Testis (tissue), 2 donors: ENCODE measurements around the gene BBS5.
"Not testable (repeated sequence)": the region's sequence is repeated elsewhere in the genome, so short reads cannot be mapped to it uniquely, and the experiment has no call there.

Source experiments
- POLR2A ChIP-seq: fragments of 450-650 bp; IDR thresholded peaks from one replicate; pipeline ENCODE4 v1.6.1; 2017; ENCODE audit warnings: antibody characterized with exemption, mild to moderate bottlenecking, moderate library complexity
- TF ChIP-seq, protein P1 (sequence below), 3 experiments: fragments of 450-650 bp in 2 of 3; fragments of 200-600 bp in 1 of 3; sonication (generic) in 1 of 3; IDR thresholded peaks; one replicate each; pipeline ENCODE4 v1.5.1; 2016 to 2019; ENCODE audit warnings: antibody characterized with exemption in 3 of 3, mild to moderate bottlenecking in 2 of 3, moderate library complexity in 1 of 3

DNA sequence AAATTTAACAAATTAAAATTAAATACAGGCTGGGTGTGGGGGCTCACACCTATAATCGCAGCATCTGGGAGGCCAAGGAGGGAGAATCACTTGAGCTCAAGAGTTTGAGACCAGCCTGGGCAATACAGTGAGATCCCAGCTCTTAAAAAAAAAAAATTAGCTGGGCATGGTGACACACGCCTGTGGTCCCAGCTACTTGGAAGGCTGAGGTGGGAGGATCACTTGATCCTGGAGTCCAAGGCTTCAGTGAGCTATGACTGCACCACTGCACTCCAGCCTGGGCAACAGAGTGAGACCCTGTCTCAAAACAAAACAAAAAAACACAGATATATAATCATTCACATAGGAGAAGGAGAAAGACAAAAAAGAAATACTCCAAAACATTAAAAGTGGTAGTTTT is 60.2 kb downstream of the BBS5 start:
- TF ChIP-seq, protein P1, sequence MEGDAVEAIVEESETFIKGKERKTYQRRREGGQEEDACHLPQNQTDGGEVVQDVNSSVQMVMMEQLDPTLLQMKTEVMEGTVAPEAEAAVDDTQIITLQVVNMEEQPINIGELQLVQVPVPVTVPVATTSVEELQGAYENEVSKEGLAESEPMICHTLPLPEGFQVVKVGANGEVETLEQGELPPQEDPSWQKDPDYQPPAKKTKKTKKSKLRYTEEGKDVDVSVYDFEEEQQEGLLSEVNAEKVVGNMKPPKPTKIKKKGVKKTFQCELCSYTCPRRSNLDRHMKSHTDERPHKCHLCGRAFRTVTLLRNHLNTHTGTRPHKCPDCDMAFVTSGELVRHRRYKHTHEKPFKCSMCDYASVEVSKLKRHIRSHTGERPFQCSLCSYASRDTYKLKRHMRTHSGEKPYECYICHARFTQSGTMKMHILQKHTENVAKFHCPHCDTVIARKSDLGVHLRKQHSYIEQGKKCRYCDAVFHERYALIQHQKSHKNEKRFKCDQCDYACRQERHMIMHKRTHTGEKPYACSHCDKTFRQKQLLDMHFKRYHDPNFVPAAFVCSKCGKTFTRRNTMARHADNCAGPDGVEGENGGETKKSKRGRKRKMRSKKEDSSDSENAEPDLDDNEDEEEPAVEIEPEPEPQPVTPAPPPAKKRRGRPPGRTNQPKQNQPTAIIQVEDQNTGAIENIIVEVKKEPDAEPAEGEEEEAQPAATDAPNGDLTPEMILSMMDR (IDR thresholded peaks at IDR 0.05) = not testable (repeated sequence)
- not testable (repeated sequence) for TF ChIP-seq POLR2A
